HUES6 (cell line): Measurements from ENCODE around the gene WTAP.

Experiments used
- H3K27ac ChIP-seq: 2 replicates; pipeline ENCODE4 v1.7.0; 2013; ENCODE audit warnings: low read depth, mild to moderate bottlenecking, low read length, inconsistent platforms
- H3K27me3 ChIP-seq: 2 replicates; pipeline ENCODE4 v1.6.1; 2013; ENCODE audit warnings: low read length; ENCODE audit not compliant: control insufficient read depth, insufficient read depth
- H3K36me3 ChIP-seq: 2 replicates; pipeline ENCODE4 v1.6.1; 2013; ENCODE audit warnings: low read length; ENCODE audit not compliant: control insufficient read depth, insufficient read depth
- H3K4me1 ChIP-seq: 2 replicates; pipeline ENCODE4 v1.6.1; 2013; ENCODE audit warnings: low read length; ENCODE audit not compliant: control insufficient read depth, insufficient read depth
- H3K4me3 ChIP-seq: 2 replicates; pipeline ENCODE4 v1.5.1; 2013; ENCODE audit warnings: low read depth, low read length
- H3K9ac ChIP-seq: one replicate; pipeline ENCODE4 v1.6.1; 2013; ENCODE audit warnings: mild to moderate bottlenecking, low read length
- H3K9me3 ChIP-seq: 2 replicates; pipeline ENCODE4 v1.6.1; 2013; ENCODE audit warnings: low read depth, low read length; ENCODE audit not compliant: control insufficient read depth, insufficient read depth

Gene WTAP

DNA sequence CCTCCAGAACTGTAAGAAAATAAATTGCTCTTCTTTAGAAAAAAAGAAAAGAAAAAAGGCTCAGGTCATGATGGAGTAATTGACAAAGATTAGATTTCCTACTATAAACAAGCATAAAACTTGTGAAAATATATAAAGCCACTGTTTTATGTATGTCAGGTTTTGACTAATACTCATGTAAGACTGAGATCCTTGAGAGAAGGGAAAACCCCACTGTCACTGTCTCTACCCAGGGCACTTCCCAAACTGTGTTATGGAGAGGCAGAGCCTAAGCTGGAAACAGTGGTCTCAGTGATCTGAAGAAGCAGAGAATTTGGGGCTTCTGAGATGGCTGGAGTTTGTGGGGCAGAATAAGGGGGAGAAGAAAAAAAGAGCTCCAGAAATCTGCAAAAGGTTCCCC is 42.2 kb downstream of the WTAP start:
- H3K27ac ChIP-seq, result no peak overlapping the region
- H3K4me3 ChIP-seq, result no peak overlapping the region
- no peaks in the 10 kb centered on the region for H3K9me3 ChIP-seq
- H3K36me3 ChIP-seq, result peaks cover 98% of the 10 kb centered on the region
- no peaks in the 10 kb centered on the region for H3K4me1 ChIP-seq
- no peaks in the 10 kb centered on the region for H3K27me3 ChIP-seq
- no peak overlapping the region for H3K9ac ChIP-seq

DNA sequence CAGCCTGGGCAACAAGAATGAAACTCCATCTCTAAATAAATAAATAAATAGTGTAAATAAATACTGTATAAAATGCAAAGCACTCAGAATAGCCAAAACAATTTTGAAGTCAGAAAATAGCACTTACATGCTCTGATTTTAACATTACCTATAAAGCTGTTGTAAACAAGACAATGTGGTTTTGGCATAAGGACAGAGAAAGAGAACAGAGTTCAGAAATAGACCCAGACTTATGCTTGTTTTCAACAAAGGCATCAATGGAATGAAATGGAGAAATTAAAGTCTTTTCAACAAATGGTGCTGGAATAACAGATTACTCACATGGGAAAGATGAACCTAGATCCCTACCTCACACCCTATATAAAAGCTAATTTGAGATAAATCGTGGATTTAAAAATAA is 44.9 kb downstream of the WTAP start:
- H3K27ac ChIP-seq, result no peak overlapping the region
- peaks cover 99% of the 10 kb centered on the region for H3K36me3 ChIP-seq
- no peak overlapping the region for H3K4me3 ChIP-seq
- H3K4me1 ChIP-seq, result no peaks in the 10 kb centered on the region
- H3K27me3 ChIP-seq, result no peaks in the 10 kb centered on the region
- no peak overlapping the region for H3K9ac ChIP-seq
- no peaks in the 10 kb centered on the region for H3K9me3 ChIP-seq

GRCh38 chr6:159777240-159777904 is 50.1 kb downstream of the WTAP start:
- no peaks in the 10 kb centered on the region for H3K27me3 ChIP-seq
- H3K4me3 ChIP-seq, result no peak overlapping the region
- no peak overlapping the region for H3K27ac ChIP-seq
- H3K4me1 ChIP-seq, result no peaks in the 10 kb centered on the region
- H3K36me3 ChIP-seq, result peaks cover 100% of the 10 kb centered on the region
- no peak overlapping the region for H3K9ac ChIP-seq
- H3K9me3 ChIP-seq, result no peaks in the 10 kb centered on the region

DNA sequence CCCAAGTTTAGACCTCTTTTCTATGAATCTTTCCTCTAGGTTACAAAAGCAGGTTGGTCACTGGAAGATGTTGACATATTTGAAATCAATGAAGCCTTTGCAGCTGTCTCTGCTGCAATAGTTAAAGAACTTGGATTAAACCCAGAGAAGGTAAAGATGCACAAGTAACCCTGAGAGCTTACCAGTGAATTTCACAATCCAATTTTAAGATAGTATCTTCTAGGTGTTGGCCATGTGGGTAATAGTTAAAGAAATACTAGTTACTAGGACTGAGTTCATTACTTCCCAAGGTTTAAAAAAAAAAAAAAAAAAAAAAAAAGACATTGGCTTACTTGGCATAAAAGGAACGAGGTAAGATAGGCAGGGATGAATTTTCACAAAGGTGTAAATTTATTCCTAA is 50.8 kb downstream of the WTAP start:
- Histone ChIP-seq H3K27me3 (no peaks in the 10 kb centered on the region), H3K4me1 (no peaks in the 10 kb centered on the region), H3K27ac (no peak overlapping the region), H3K9me3 (no peaks in the 10 kb centered on the region), H3K36me3 (peaks cover 100% of the 10 kb centered on the region), H3K9ac (no peak overlapping the region), H3K4me3 (no peak overlapping the region)

GRCh38 chr6:159778542-159779103 is 51.3 kb downstream of the WTAP start:
- peaks cover 100% of the 10 kb centered on the region for H3K36me3 ChIP-seq
- H3K4me1 ChIP-seq, result no peaks in the 10 kb centered on the region
- no peak overlapping the region for H3K9ac ChIP-seq
- H3K27ac ChIP-seq, result no peak overlapping the region
- no peak overlapping the region for H3K4me3 ChIP-seq
- H3K27me3 ChIP-seq, result no peaks in the 10 kb centered on the region
- H3K9me3 ChIP-seq, result no peaks in the 10 kb centered on the region

DNA sequence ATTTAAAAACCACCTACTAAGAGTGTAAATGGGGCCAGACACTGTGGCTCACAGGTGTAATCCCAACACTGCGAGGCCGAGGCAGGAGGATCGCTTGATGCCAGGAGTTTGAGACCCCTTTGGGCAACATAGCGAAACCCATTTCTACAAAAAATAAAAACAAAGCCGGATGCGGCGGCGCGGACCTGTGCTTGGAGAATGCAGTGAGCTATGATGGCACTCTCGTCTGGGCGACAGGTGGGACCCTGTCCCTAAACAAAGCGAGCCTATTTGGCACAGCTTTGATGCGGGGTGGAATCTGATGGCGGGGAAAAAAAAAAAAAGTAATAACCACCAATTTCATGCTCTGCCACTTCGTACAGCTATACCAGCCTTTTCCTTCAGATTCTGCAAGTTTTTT is 61.0 kb downstream of the WTAP start:
- H3K36me3 ChIP-seq, result peaks cover 67% of the 10 kb centered on the region

DNA sequence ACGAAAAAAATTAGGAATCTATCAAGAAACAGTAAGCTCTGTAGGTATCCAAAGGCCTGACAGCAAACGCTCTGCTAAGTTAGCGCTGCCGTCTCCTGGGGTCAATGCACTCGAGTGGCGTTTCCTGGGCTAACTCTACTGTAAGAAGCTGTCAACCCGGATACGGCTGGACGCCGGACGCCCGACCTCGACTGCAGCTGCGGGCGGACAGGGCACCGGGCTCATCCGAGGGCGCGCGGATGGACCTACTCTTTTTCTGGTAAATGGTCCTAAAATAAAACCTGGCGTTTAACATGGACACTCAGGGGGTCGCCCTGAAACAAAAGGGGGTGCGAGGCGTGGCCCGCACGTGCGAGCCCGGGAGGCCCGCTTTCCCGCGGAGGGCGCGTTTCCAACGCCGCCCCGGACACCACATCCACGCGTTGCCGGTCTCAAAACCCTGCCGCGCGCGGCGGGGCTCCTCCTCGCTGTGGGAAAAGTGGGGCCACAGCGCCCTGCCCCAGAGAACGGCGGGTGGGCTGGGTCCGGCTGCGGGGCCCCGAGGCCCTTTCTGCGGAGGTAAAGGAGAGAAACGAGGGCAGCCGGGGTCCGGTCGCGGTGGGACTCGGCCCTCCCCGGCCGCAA is 61.6 kb downstream of the WTAP start:
- H3K4me3 ChIP-seq, result peak overlapping the region; percentile 94
- H3K9ac ChIP-seq, result peak overlapping the region; percentile 90
- H3K27ac ChIP-seq, result peak overlapping the region; percentile 69; the same call in 1 of the 2 replicates
- H3K4me1 ChIP-seq, result peaks cover 24% of the 10 kb centered on the region
- no peaks in the 10 kb centered on the region for H3K27me3 ChIP-seq
- H3K36me3 ChIP-seq, result peaks cover 64% of the 10 kb centered on the region
- H3K9me3 ChIP-seq, result no peaks in the 10 kb centered on the region

More for the DNA sequence above, 61.0 kb downstream of the WTAP start:
- Histone ChIP-seq H3K4me1 (peaks cover 24% of the 10 kb centered on the region), H3K4me3 (peak overlapping the region; percentile 94), H3K27ac (peak overlapping the region; percentile 69; the same call in 1 of the 2 replicates), H3K27me3 (no peaks in the 10 kb centered on the region), H3K9ac (peak overlapping the region; percentile 90), H3K9me3 (no peaks in the 10 kb centered on the region)

DNA sequence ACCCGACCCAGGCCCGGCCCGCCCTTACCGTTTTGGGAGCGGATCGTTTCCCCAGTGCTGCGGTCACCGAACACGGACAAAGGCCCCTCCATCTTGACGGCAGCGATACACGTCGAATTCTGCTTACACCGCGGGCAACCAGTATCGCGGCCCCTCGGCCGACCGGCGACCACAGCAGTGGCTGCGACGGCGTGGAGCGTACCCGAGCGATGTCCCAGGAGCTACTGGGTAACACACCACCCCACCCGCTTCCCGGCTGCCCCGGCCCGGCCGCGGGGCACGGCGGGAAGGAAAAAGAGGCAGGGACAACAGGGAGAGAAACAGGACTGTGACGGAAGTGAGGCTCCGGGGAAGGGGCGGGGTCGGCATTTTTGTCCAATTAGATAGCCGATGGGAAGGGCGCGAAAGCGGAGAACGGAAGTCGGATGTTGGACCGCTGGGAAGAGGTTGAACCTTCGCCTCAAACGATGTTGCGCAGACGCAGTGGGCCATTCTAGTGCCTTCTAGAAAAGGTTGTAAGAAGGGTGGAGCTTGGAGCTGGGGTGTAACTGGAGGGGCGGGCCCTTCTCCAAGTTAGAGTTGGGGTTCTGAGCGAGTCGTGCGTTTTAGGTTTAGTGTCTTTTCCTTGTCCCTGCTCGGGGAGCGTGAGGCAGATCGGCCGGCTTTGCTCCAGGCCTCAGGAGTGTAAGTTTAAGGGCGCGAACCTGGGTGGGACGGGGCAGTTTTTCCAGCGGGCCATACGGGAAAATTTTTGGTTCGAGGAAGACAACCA is 62.3 kb downstream of the WTAP start, which contains the start of gene TCP1:
Gene TCP1 (minus strand): TSS at position 226 of the 772 bp plus-strand sequence. CDS start 134 bp downstream, at position 92.
- Histone ChIP-seq H3K4me3 (peak within 1 kb of the TSS; percentile 94), H3K27ac (peak within 1 kb of the TSS; percentile 69), H3K27me3 (no peaks in the 10 kb centered on the region), H3K9me3 (no peaks in the 10 kb centered on the region), H3K4me1 (peaks cover 24% of the 10 kb centered on the region), H3K9ac (peak within 1 kb of the TSS; percentile 91), H3K36me3 (peaks cover 64% of the 10 kb centered on the region)

DNA sequence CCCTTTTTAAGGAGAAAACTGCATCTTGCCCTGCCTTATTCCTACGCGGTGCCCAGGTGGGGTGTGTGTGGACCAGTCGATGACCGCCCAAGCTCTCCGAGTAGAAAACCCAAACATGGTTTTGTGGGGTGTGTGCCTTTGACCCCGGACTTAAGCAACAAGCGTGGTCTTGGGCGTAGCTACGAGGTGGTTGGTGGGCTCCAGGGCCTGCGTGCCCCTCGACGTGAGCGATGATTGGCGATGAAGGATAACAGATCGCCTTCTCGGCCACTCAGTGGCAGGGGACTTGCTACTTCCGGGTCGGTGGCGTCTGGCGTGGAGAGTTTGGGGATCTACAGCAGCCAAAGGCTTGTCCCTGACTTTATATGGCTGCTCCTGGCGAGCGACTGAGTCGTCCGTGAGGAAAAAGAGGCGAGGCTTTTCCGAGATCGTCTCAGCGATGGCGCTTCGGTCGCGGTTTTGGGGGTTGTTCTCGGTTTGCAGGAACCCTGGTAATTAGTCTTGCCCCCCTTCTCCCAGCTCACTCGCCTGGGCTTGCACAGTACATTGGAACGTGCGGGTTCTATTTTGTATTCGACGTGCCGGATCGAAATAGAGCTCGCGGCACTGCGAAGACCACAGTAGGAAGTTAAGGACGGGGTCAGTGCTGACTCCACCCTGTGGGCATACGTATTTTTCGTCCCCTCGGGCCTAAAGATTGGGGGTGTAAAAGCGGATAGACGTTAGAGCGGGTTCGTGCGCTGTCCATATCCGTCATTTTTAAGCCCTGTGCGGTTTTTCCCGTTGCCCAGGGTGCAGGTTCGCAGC is 63.0 kb downstream of the WTAP start, which contains the start of gene MRPL18:
Gene MRPL18 (plus strand): TSS at position 319 of the 807 bp plus-strand sequence. CDS start 121 bp downstream, at position 440.
- Histone ChIP-seq H3K36me3 (peaks cover 60% of the 10 kb centered on the region), H3K27ac (peak within 1 kb of the TSS; percentile 69), H3K4me1 (peaks cover 24% of the 10 kb centered on the region), H3K27me3 (no peaks in the 10 kb centered on the region), H3K9me3 (no peaks in the 10 kb centered on the region), H3K9ac (peak within 1 kb of the TSS; percentile 91), H3K4me3 (peak within 1 kb of the TSS; percentile 94)

GRCh38 chr6:159790956-159791598 is 63.8 kb downstream of the WTAP start:
- Histone ChIP-seq H3K27me3 (no peaks in the 10 kb centered on the region), H3K4me3 (peak overlapping the region; percentile 94), H3K27ac (peak overlapping the region; percentile 43; the same call in 1 of the 2 replicates), H3K4me1 (peaks cover 24% of the 10 kb centered on the region), H3K36me3 (peaks cover 58% of the 10 kb centered on the region), H3K9ac (peak overlapping the region; percentile 91), H3K9me3 (no peaks in the 10 kb centered on the region)
